ENCODE measurements around the gene SMG6. TPM values are rescaled to one million over a fixed set of nuclear protein-coding genes. Genes with fewer than 3 reads are reported as not detected.

SMG6 gene
- total and polyA plus RNA-seq, 2 of the 13 experiments (the other 11 are each of a cell fraction or from before 2014, with no cell fraction given): 4.6 to 14.6 TPM

DNA sequence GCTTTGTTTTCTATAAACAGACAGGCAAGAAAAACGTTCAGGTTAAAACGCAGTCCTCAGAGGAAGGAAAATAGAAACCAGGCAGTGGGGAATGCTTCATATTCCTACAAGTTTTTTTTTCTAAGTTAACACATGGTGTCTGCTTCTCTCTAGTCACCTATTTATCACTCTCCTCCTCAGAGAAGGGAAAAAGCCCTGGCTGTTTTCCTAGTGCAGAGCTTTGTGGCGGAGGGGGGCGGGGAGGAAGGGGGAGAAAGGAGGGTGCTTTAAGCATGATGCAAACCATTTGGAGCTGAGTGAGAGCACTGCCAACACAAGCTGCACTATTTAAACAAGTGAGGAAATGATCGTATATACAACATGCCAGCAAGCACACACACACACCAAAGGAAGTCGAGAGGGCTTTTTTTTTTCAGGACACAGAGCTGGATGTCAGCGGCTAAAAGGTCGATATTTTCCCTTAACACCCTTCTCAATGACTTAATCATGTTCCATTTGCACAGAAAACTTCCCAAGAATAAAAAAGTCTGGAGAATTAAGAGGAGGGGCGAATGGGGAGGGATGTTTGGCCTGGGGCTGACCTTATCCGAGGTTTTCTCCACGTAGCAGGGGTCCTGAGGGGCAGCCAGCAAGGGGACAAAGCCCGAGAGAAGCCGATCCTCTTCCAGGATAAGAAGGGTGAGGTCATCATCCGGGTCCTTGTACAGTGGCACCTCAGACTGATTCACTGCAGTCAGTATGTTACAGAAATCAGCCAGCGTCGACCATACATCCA lies 131.3 kb downstream of the SMG6 start (continued):
- TF ChIP-seq ZNF879 (CRISPR knock-in tag; IDR thresholded peaks at IDR 0.05): no peak
- TF ChIP-seq, protein P1, sequence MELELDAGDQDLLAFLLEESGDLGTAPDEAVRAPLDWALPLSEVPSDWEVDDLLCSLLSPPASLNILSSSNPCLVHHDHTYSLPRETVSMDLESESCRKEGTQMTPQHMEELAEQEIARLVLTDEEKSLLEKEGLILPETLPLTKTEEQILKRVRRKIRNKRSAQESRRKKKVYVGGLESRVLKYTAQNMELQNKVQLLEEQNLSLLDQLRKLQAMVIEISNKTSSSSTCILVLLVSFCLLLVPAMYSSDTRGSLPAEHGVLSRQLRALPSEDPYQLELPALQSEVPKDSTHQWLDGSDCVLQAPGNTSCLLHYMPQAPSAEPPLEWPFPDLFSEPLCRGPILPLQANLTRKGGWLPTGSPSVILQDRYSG (CRISPR knock-in tag; IDR thresholded peaks at IDR 0.05): no peak
- TF ChIP-seq CC2D1A (CRISPR knock-in tag; IDR thresholded peaks at IDR 0.05): no peak
- 0 out of 2 replicates have a peak, but pooled peaks have one; percentile 17 for TF ChIP-seq FOXA3 (CRISPR knock-in tag; IDR thresholded peaks at IDR 0.05)
- TF ChIP-seq, protein P2, sequence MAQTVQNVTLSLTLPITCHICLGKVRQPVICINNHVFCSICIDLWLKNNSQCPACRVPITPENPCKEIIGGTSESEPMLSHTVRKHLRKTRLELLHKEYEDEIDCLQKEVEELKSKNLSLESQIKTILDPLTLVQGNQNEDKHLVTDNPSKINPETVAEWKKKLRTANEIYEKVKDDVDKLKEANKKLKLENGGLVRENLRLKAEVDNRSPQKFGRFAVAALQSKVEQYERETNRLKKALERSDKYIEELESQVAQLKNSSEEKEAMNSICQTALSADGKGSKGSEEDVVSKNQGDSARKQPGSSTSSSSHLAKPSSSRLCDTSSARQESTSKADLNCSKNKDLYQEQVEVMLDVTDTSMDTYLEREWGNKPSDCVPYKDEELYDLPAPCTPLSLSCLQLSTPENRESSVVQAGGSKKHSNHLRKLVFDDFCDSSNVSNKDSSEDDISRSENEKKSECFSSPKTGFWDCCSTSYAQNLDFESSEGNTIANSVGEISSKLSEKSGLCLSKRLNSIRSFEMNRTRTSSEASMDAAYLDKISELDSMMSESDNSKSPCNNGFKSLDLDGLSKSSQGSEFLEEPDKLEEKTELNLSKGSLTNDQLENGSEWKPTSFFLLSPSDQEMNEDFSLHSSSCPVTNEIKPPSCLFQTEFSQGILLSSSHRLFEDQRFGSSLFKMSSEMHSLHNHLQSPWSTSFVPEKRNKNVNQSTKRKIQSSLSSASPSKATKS (CRISPR knock-in tag; IDR thresholded peaks at IDR 0.05): no peak
- TF ChIP-seq ZNF782 (CRISPR knock-in tag; IDR thresholded peaks at IDR 0.05; ENCODE audit: borderline replicate concordance): no peak
- TF ChIP-seq CEBPG (CRISPR knock-in tag; IDR thresholded peaks at IDR 0.05): 0 out of 2 replicates have a peak, but pooled peaks have one; percentile 21
- TF ChIP-seq, protein P3, sequence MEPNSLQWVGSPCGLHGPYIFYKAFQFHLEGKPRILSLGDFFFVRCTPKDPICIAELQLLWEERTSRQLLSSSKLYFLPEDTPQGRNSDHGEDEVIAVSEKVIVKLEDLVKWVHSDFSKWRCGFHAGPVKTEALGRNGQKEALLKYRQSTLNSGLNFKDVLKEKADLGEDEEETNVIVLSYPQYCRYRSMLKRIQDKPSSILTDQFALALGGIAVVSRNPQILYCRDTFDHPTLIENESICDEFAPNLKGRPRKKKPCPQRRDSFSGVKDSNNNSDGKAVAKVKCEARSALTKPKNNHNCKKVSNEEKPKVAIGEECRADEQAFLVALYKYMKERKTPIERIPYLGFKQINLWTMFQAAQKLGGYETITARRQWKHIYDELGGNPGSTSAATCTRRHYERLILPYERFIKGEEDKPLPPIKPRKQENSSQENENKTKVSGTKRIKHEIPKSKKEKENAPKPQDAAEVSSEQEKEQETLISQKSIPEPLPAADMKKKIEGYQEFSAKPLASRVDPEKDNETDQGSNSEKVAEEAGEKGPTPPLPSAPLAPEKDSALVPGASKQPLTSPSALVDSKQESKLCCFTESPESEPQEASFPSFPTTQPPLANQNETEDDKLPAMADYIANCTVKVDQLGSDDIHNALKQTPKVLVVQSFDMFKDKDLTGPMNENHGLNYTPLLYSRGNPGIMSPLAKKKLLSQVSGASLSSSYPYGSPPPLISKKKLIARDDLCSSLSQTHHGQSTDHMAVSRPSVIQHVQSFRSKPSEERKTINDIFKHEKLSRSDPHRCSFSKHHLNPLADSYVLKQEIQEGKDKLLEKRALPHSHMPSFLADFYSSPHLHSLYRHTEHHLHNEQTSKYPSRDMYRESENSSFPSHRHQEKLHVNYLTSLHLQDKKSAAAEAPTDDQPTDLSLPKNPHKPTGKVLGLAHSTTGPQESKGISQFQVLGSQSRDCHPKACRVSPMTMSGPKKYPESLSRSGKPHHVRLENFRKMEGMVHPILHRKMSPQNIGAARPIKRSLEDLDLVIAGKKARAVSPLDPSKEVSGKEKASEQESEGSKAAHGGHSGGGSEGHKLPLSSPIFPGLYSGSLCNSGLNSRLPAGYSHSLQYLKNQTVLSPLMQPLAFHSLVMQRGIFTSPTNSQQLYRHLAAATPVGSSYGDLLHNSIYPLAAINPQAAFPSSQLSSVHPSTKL (CRISPR knock-in tag; IDR thresholded peaks at IDR 0.05): peak; percentile 45
- no peak for TF ChIP-seq ZNF605 (CRISPR knock-in tag; IDR thresholded peaks at IDR 0.05)
- TF ChIP-seq, protein P4, sequence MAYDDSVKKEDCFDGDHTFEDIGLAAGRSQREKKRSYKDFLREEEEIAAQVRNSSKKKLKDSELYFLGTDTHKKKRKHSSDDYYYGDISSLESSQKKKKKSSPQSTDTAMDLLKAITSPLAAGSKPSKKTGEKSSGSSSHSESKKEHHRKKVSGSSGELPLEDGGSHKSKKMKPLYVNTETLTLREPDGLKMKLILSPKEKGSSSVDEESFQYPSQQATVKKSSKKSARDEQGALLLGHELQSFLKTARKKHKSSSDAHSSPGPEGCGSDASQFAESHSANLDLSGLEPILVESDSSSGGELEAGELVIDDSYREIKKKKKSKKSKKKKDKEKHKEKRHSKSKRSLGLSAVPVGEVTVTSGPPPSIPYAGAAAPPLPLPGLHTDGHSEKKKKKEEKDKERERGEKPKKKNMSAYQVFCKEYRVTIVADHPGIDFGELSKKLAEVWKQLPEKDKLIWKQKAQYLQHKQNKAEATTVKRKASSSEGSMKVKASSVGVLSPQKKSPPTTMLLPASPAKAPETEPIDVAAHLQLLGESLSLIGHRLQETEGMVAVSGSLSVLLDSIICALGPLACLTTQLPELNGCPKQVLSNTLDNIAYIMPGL (CRISPR knock-in tag; IDR thresholded peaks at IDR 0.05; ENCODE audit: borderline replicate concordance in 1 of 2, low read depth in 1 of 2): no peak
- no peak for TF ChIP-seq CENPX (CRISPR knock-in tag; IDR thresholded peaks at IDR 0.05)
- no peak for TF ChIP-seq KMT2B (CRISPR knock-in tag; IDR thresholded peaks at IDR 0.05)
- TF ChIP-seq MIER2 (CRISPR knock-in tag; IDR thresholded peaks at IDR 0.05): no peak
- no peak for TF ChIP-seq STAG1 (CRISPR knock-in tag; IDR thresholded peaks at IDR 0.05)
- TF ChIP-seq ZNF138 (CRISPR knock-in tag; IDR thresholded peaks at IDR 0.05; ENCODE audit: low read depth): no peak
- TF ChIP-seq MTA3 (CRISPR knock-in tag; IDR thresholded peaks at IDR 0.05): no peak
- no peak for TF ChIP-seq CHD2 (IDR thresholded peaks at IDR 0.05; ENCODE audit: low read depth, low read length)
- peak; percentile 15; the same call in 1 of the 2 replicates for TF ChIP-seq RXRB (CRISPR knock-in tag; IDR thresholded peaks at IDR 0.05; ENCODE audit: borderline replicate concordance)
- TF ChIP-seq ZNF232 (CRISPR knock-in tag; IDR thresholded peaks at IDR 0.05; ENCODE audit: borderline replicate concordance): no peak
- TF ChIP-seq, protein P5, sequence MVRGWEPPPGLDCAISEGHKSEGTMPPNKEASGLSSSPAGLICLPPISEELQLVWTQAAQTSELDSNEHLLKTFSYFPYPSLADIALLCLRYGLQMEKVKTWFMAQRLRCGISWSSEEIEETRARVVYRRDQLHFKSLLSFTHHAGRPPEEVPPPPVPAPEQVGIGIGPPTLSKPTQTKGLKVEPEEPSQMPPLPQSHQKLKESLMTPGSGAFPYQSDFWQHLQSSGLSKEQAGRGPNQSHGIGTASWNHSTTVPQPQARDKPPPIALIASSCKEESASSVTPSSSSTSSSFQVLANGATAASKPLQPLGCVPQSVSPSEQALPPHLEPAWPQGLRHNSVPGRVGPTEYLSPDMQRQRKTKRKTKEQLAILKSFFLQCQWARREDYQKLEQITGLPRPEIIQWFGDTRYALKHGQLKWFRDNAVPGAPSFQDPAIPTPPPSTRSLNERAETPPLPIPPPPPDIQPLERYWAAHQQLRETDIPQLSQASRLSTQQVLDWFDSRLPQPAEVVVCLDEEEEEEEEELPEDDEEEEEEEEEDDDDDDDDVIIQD (CRISPR knock-in tag; IDR thresholded peaks at IDR 0.05; ENCODE audit: low read depth): no peak

Measured in HepG2 (cell line).